HEK293 (cell line): ENCODE data around the gene PPP3CA.

Experiments
- ATF2 ChIP-seq: fragments of 450-650 bp; formaldehyde crosslinking; IDR thresholded peaks from 2 replicates; pipeline ENCODE4 v1.5.1; 2016; ENCODE audit warnings: missing biosample characterization, missing genetic modification characterization, low read depth
- CTCF ChIP-seq: fragments of 450-650 bp; formaldehyde crosslinking; IDR thresholded peaks from 2 replicates; pipeline ENCODE4 v1.5.1; 2016; ENCODE audit warnings: missing biosample characterization, missing genetic modification characterization
- SCRT1 ChIP-seq: fragments of 450-650 bp; formaldehyde crosslinking; IDR thresholded peaks from 2 replicates; pipeline ENCODE4 v1.5.1; 2016; ENCODE audit warnings: missing biosample characterization, missing genetic modification characterization, borderline replicate concordance
- TCF7L2 ChIP-seq: IDR thresholded peaks from 2 replicates; pipeline ENCODE4 v1.6.1; 2011; ENCODE audit warnings: low read depth, mild to moderate bottlenecking, inconsistent platforms, low read length, moderate library complexity, borderline replicate concordance
- YY1 ChIP-seq: fragments of 450-650 bp; formaldehyde crosslinking; IDR thresholded peaks from 2 replicates; pipeline ENCODE4 v1.5.1; 2018; ENCODE audit warnings: missing biosample characterization, missing genetic modification characterization
- ZBTB11 ChIP-seq: fragments of 450-650 bp; formaldehyde crosslinking; conservative IDR thresholded peaks from 2 replicates; pipeline ENCODE4 v1.5.1; 2016; ENCODE audit warnings: low read depth, missing biosample characterization, missing genetic modification characterization
- ZNF416 ChIP-seq: fragments of 450-650 bp; formaldehyde crosslinking; IDR thresholded peaks from 2 replicates; pipeline ENCODE4 v1.5.1; 2016; ENCODE audit warnings: missing biosample characterization, missing genetic modification characterization

- no peak for TF ChIP-seq SCRT1 (tag by site-specific recombination)
- TF ChIP-seq CTCF (tag by site-specific recombination), result no peak
- TF ChIP-seq TCF7L2, result no peak
- no peak for TF ChIP-seq YY1 (tag by site-specific recombination)
- TF ChIP-seq ZNF416 (tag by site-specific recombination), result no peak
- no peak for TF ChIP-seq ZBTB11 (tag by site-specific recombination)
- TF ChIP-seq ATF2 (tag by site-specific recombination), result no peak
These were observed 319.6 kb downstream of the PPP3CA start for GRCh38 chr4:101027721-101028120.
